ENCODE data around the gene NAPEPLD. TPM values are rescaled to one million over a fixed set of nuclear protein-coding genes. Genes with fewer than 3 reads are reported as not detected.
"Not testable (repeated sequence)": the region's sequence is repeated elsewhere in the genome, so short reads cannot be mapped to it uniquely, and the experiment has no call there.

Gene NAPEPLD
- total RNA-seq, 2 donors from 2014 or later: 8.1 to 10.9 TPM

DNA sequence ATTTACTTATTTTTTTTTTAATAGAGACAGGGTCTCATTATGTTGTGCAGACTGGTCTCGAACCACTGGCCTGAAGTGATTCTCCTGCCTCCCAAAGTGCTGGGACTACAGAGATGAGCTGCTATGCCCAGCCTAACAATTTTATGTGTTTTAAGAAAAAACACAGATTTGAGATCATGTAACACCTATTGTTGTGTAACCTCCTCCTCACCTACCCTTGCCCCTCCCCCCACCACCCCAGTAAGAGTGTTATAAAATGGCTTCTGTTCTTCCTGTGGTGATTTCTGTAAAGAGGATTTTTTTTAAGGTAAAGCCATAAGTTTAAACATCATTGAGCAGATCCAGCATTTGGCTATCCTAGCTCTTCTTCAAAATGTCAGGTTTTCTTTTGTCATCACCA, 66.4 kb downstream of the NAPEPLD start:
- Mint-ChIP-seq H3K4me1 (ENCODE audit: low read depth) (peaks cover 17% of the 10 kb centered on the region), H3K36me3 (ENCODE audit: insufficient read depth in 2 of 2) (peaks cover 0 to 10% of the 10 kb centered on the region in 2 donors), H3K4me3 (no peak overlapping the region), H3K27me3 (ENCODE audit: low read depth) (no peaks in the 10 kb centered on the region), H3K27ac (no peak overlapping the region), H3K9me3 (no peaks in the 10 kb centered on the region)
- ATAC-seq (replicated peaks in 1 of 2) (no peak), DNase-seq (no peak)

DNA sequence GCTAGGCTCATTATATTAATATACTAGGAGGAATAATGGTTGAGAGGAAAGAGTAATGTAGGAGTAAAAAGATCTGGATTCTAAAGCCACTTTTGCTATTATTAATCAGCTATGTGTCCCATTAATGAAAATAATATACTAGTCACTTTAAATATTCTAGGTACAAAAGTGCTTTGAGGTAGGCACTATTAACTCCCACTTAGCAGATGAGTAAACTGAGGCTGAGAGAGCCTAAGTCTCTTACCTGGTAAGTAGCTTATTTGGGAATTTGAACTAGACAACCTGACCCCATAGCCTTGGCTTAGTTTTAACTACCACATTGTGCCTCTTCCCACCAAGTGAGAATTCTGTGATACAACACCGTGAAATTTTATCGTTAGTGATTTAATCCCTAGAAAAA, 68.0 kb downstream of the NAPEPLD start:
- ATAC-seq (replicated peaks in 1 of 2) (no peak), DNase-seq (no peak)
- Mint-ChIP-seq H3K27ac (no peak overlapping the region), H3K4me1 (ENCODE audit: low read depth) (peaks cover 31% of the 10 kb centered on the region), H3K27me3 (ENCODE audit: low read depth) (no peaks in the 10 kb centered on the region), H3K4me3 (no peak overlapping the region), H3K36me3 (ENCODE audit: insufficient read depth in 2 of 2) (peaks cover 0 to 10% of the 10 kb centered on the region in 2 donors), H3K9me3 (no peaks in the 10 kb centered on the region)

DNA sequence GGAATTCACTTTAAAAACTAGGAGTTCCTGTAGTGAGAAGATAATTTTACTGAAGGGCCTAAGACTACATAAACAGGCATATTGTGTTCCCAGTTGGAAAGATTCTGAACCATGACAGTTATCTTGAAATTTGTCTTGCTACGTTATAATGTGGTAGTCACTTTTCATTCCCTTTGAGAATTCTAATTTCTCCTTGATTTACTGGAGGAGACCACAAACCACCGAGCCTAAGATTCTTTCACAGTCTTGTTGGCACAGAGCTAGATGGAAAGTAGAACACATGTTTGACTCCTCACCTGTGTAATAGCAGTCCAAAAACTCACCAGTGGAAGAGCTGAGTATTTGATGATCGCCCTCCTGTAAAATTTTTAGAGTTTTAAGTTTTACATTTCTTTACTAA, 69.1 kb downstream of the NAPEPLD start:
- Mint-ChIP-seq H3K4me1 (ENCODE audit: low read depth) (peaks cover 36% of the 10 kb centered on the region), H3K9me3 (no peaks in the 10 kb centered on the region), H3K27ac (no peak overlapping the region), H3K36me3 (ENCODE audit: insufficient read depth in 2 of 2) (peaks cover 0 to 8% of the 10 kb centered on the region in 2 donors), H3K4me3 (no peak overlapping the region), H3K27me3 (ENCODE audit: low read depth) (no peaks in the 10 kb centered on the region)
- ATAC-seq (replicated peaks in 1 of 2) (no peak), DNase-seq (no peak)

GRCh38 chr7:103078226-103078625, 70.7 kb downstream of the NAPEPLD start:
- Mint-ChIP-seq H3K4me1 (ENCODE audit: low read depth) (peaks cover 45% of the 10 kb centered on the region), H3K27ac (peak overlapping the region; percentile 66)
- H3K36me3 Mint-ChIP-seq (ENCODE audit: insufficient read depth in 2 of 2); ATAC-seq (replicated peaks in 1 of 2); H3K27me3 Mint-ChIP-seq (ENCODE audit: low read depth); H3K4me3 Mint-ChIP-seq; DNase-seq; H3K9me3 Mint-ChIP-seq: not testable (repeated sequence)

DNA sequence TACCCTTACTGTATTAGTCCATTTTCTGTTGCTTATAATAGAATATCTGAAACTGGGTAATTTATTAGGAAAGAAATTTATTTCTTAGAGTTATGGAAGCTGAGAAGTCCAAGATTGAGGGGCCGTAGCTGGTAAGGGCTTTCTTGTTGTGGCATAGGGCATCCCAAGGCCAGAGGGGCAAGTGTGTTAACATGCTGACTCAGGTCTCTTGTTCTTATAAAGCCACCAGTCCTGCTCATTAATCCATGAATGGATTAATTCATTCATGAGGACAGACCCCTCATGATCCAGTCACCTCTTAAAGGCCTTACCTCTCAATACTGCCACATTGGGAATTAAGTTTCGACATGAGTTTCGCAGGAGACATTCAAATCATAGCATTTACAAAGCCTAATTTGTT, 71.6 kb downstream of the NAPEPLD start:
- Mint-ChIP-seq H3K4me1 (ENCODE audit: low read depth) (peaks cover 45% of the 10 kb centered on the region), H3K9me3 (no peaks in the 10 kb centered on the region), H3K27ac (peak overlapping the region; percentile 35), H3K27me3 (ENCODE audit: low read depth) (no peaks in the 10 kb centered on the region), H3K36me3 (ENCODE audit: insufficient read depth in 2 of 2) (peaks cover 0 to 5% of the 10 kb centered on the region in 2 donors), H3K4me3 (no peak overlapping the region)
- DNase-seq (no peak), ATAC-seq (replicated peaks in 1 of 2) (no peak)

- Mint-ChIP-seq H3K27me3 (ENCODE audit: low read depth) (no peaks in the 10 kb centered on the region), H3K4me1 (ENCODE audit: low read depth) (peaks cover 45% of the 10 kb centered on the region), H3K27ac (no peak overlapping the region), H3K9me3 (no peaks in the 10 kb centered on the region), H3K36me3 (ENCODE audit: insufficient read depth in 2 of 2) (peaks cover 0 to 5% of the 10 kb centered on the region in 2 donors), H3K4me3 (peak overlapping the region in 1 of 2 donors; percentile 94)
- no peak for ATAC-seq (replicated peaks in 1 of 2)
- no peak for DNase-seq
Observed at GRCh38 chr7:103076764-103077163, 72.1 kb downstream of the NAPEPLD start.

- Mint-ChIP-seq H3K27me3 (ENCODE audit: low read depth) (no peaks in the 10 kb centered on the region), H3K4me3 (peak overlapping the region; percentile 94 to 98), H3K27ac (peak overlapping the region; percentile 95), H3K36me3 (ENCODE audit: insufficient read depth in 2 of 2) (peaks cover 0 to 5% of the 10 kb centered on the region in 2 donors), H3K4me1 (ENCODE audit: low read depth) (peaks cover 45% of the 10 kb centered on the region), H3K9me3 (no peaks in the 10 kb centered on the region)
- ATAC-seq (replicated peaks in 1 of 2) (peak; percentile 78 to 79), DNase-seq (peak; percentile 83 to 84)
Observed at GRCh38 chr7:103075337-103075918, 73.5 kb downstream of the NAPEPLD start.

GRCh38 chr7:103074519-103075336, 74.2 kb downstream of the NAPEPLD start, which contains the start of the genes ARMC10 and FBXL13:
Gene ARMC10, plus strand, starts transcription at chr7:103075140. Its CDS starts 133 bp downstream, at chr7:103075273.
Gene FBXL13, minus strand, starts transcription at chr7:103074796.
- ATAC-seq (replicated peaks in 1 of 2): peak; percentile 85 to 86
- Mint-ChIP-seq H3K36me3 (ENCODE audit: insufficient read depth in 2 of 2) (peaks cover 0 to 5% of the 10 kb centered on the region in 2 donors), H3K27ac (peak within 1 kb of the TSS; percentile 95), H3K4me3 (peak within 1 kb of the TSS; percentile 94 to 98), H3K9me3 (no peaks in the 10 kb centered on the region), H3K27me3 (ENCODE audit: low read depth) (no peaks in the 10 kb centered on the region), H3K4me1 (ENCODE audit: low read depth) (peaks cover 41% of the 10 kb centered on the region)
- DNase-seq: peak; percentile 91 to 93

DNA sequence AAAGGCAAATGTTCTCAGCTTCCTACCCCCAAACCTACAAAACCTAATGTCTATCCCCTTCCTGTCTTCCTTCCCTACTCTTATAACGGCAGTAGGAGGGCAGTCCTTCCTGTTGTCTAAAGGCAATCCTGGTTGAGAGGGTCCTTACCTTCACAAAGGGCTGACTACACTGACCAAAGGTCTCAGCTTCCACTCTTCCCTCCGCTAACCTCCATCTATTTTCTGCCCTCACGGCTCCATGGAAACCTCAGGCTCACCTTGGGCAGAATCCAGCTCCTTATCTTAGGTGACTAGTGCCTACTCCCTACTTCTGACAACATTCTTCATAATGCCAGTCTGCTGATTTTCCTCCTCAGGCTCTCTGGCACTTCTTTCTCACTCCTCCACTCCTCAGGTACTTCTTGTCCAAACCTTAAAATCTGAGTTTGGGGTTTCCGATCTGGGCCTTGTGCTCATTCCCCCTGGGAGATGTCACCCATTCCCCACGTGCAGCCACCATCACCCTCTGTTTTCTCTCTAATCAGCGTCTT, 74.8 kb downstream of the NAPEPLD start:
- Mint-ChIP-seq H3K9me3 (no peaks in the 10 kb centered on the region), H3K27me3 (ENCODE audit: low read depth) (no peaks in the 10 kb centered on the region), H3K27ac (peak overlapping the region; percentile 5), H3K4me1 (ENCODE audit: low read depth) (peaks cover 40% of the 10 kb centered on the region), H3K36me3 (ENCODE audit: insufficient read depth in 2 of 2) (peaks cover 0 to 5% of the 10 kb centered on the region in 2 donors), H3K4me3 (peak overlapping the region; percentile 85 to 90)
- ATAC-seq (replicated peaks in 1 of 2) (no peak), DNase-seq (no peak)

- H3K4me3 Mint-ChIP-seq: no peak overlapping the region
- peaks cover 0 to 1% of the 10 kb centered on the region in 2 donors for H3K36me3 Mint-ChIP-seq (ENCODE audit: insufficient read depth in 2 of 2)
- H3K9me3 Mint-ChIP-seq: no peaks in the 10 kb centered on the region
- no peak for ATAC-seq (replicated peaks in 1 of 2)
- H3K27me3 Mint-ChIP-seq (ENCODE audit: low read depth): no peaks in the 10 kb centered on the region
- H3K27ac Mint-ChIP-seq: no peak overlapping the region
- DNase-seq: no peak
- peaks cover 15% of the 10 kb centered on the region for H3K4me1 Mint-ChIP-seq (ENCODE audit: low read depth)
Observed at GRCh38 chr7:103071000-103071399, 77.9 kb downstream of the NAPEPLD start.

- H3K36me3 Mint-ChIP-seq (ENCODE audit: insufficient read depth in 2 of 2): peaks cover 0 to 1% of the 10 kb centered on the region in 2 donors
- H3K27me3 Mint-ChIP-seq (ENCODE audit: low read depth): no peaks in the 10 kb centered on the region
- H3K27ac Mint-ChIP-seq: no peak overlapping the region
- no peak for ATAC-seq (replicated peaks in 1 of 2)
- no peaks in the 10 kb centered on the region for H3K9me3 Mint-ChIP-seq
- no peak for DNase-seq
- H3K4me1 Mint-ChIP-seq (ENCODE audit: low read depth): no peaks in the 10 kb centered on the region
- no peak overlapping the region for H3K4me3 Mint-ChIP-seq
Observed at GRCh38 chr7:103068414-103069403, 80.2 kb downstream of the NAPEPLD start.

- H3K9me3 Mint-ChIP-seq: no peaks in the 10 kb centered on the region
- H3K4me3 Mint-ChIP-seq: no peak overlapping the region
- peak; percentile 65 to 67 for DNase-seq
- peak; percentile 73 to 74 for ATAC-seq (replicated peaks in 1 of 2)
- no peaks in the 10 kb centered on the region for H3K4me1 Mint-ChIP-seq (ENCODE audit: low read depth)
- H3K27ac Mint-ChIP-seq: no peak overlapping the region
- H3K27me3 Mint-ChIP-seq (ENCODE audit: low read depth): no peaks in the 10 kb centered on the region
- H3K36me3 Mint-ChIP-seq (ENCODE audit: insufficient read depth in 2 of 2): peaks cover 0 to 1% of the 10 kb centered on the region in 2 donors
Observed at GRCh38 chr7:103065667-103066066, 83.2 kb downstream of the NAPEPLD start.

Measured in activated T-cell treated with anti-CD3 and anti-CD28 coated beads, Interleukin-2, amount 50 U/mL, for 72 hours (primary cell).